CD4-positive, alpha-beta memory T cell (primary cell): ENCODE results near the gene KHNYN. TPM values are rescaled to one million over a fixed set of nuclear protein-coding genes. Genes with fewer than 3 reads are reported as not detected.

ENCODE experiments used
- CTCF ChIA-PET: fragments of 350-600 bp; sonication (Branson Sonifier 250); formaldehyde crosslinking; loops from one replicate; lab custom pipeline; 2021; ENCODE audit warnings: inconsistent platforms; ENCODE audit not compliant: partially characterized antibody; lab: Charles Lee
- POLR2A ChIA-PET: fragments of 350-600 bp; sonication (Branson Sonifier 250); formaldehyde crosslinking; loops from one replicate; lab custom pipeline; 2021; ENCODE audit not compliant: partially characterized antibody; lab: Charles Lee
- DNase-seq, 5 donors: peaks; one replicate each; pipeline versions ENCODE4 v3.0.0 to v3.0.0-alpha.2; 2020 to 2022; ENCODE audit warnings: mixed read lengths in 1 of 5
- H3K27ac ChIP-seq: one replicate; pipeline ENCODE4 v1.7.0; 2013; ENCODE audit warnings: low read depth, low read length
- H3K27me3 ChIP-seq: 2 replicates; pipeline ENCODE4 v1.7.0; 2013; ENCODE audit warnings: mild to moderate bottlenecking, low read length, moderate library complexity; ENCODE audit not compliant: insufficient read depth
- H3K36me3 ChIP-seq: 2 replicates; pipeline ENCODE4 v1.7.0; 2013; ENCODE audit warnings: mild to moderate bottlenecking, low read length, moderate library complexity; ENCODE audit not compliant: insufficient read depth
- H3K4me1 ChIP-seq: 2 replicates; pipeline ENCODE4 v1.7.0; 2013; ENCODE audit warnings: mild to moderate bottlenecking, low read length, moderate library complexity; ENCODE audit not compliant: insufficient read depth
- H3K4me3 ChIP-seq, 2 donors: one replicate each; pipeline ENCODE4 v1.7.0; 2013; ENCODE audit warnings: low read length in 2 of 2, mild to moderate bottlenecking in 1 of 2
- H3K9me3 ChIP-seq, 2 donors: one replicate each; pipeline ENCODE4 v1.7.0; 2013; ENCODE audit warnings: low read length in 2 of 2, control low read depth in 1 of 2; ENCODE audit not compliant: control insufficient read depth in 1 of 2
- H3K27ac Mint-ChIP-seq, 7 donors: one replicate each; pipeline ENCODE4 v1.8.0; 2020 to 2021; ENCODE audit warnings: mixed read lengths in 7 of 7, mild to moderate bottlenecking in 6 of 7, inconsistent platforms in 3 of 7, moderate library complexity in 3 of 7
- H3K27me3 Mint-ChIP-seq, 2 donors: one replicate each; pipeline ENCODE4 v1.8.0; 2020 to 2021; ENCODE audit warnings: mixed read lengths in 2 of 2
- H3K36me3 Mint-ChIP-seq, 2 donors: one replicate each; pipeline ENCODE4 v1.8.0; 2020 to 2021; ENCODE audit warnings: mixed read lengths in 2 of 2, inconsistent platforms in 1 of 2, mild to moderate bottlenecking in 1 of 2
- H3K4me1 Mint-ChIP-seq, 4 donors: one replicate each; pipeline ENCODE4 v1.8.0; 2020 to 2021; ENCODE audit warnings: mixed read lengths in 4 of 4, mild to moderate bottlenecking in 1 of 4
- H3K4me3 Mint-ChIP-seq, 8 donors: one replicate each; pipeline ENCODE4 v1.8.0; 2020 to 2021; ENCODE audit warnings: mixed read lengths in 8 of 8, mild to moderate bottlenecking in 7 of 8, moderate library complexity in 6 of 8, inconsistent platforms in 3 of 8
- H3K9me3 Mint-ChIP-seq, 8 donors: one replicate each; pipeline ENCODE4 v1.8.0; 2020 to 2021; ENCODE audit warnings: mixed read lengths in 8 of 8, mild to moderate bottlenecking in 5 of 8, inconsistent platforms in 3 of 8, moderate library complexity in 1 of 8
- intact Hi-C: fragments of 100-400 bp; cut with micrococcal nuclease; formaldehyde crosslinking; loops from one replicate; pipeline ENCODE4 v1.15.1; 2023
- polyA plus RNA-seq, 2 donors: library from polyadenylated mRNA; unstranded; fragments of 300-500 nt; fragmentation: Illumina TruSeq; gene quantifications; one replicate each; pipeline ENCODE4 v1.2.3, GENCODE V29; 2021
- total RNA-seq, 2 experiments: library from RNA; stranded (reverse); gene quantifications; one replicate each; pipeline ENCODE4 v1.2.3, GENCODE V29; 2021

Gene KHNYN
- total and polyA plus RNA-seq, 4 experiments from 2014 or later: 11.6 to 142 (median 78.9) TPM

GRCh38 chr14:24431569-24432258 lies 2.0 kb downstream of the KHNYN start:
- Mint-ChIP-seq H3K27me3 (no peaks in the 10 kb centered on the region), H3K4me1 (peaks cover 27 to 66% (median 45%) of the 10 kb centered on the region in 4 donors), H3K4me3 (peak overlapping the region; percentile 90 to 95 (median 92)), H3K27ac (peak overlapping the region; percentile 84 to 98 (median 96)), H3K36me3 (peaks cover 26 to 52% of the 10 kb centered on the region in 2 donors), H3K9me3 (peaks cover 0 to under 1% (median 0%) of the 10 kb centered on the region in 8 donors)
- Histone ChIP-seq H3K9me3 (no peaks in the 10 kb centered on the region), H3K4me3 (peak overlapping the region in 1 of 2 donors; percentile 87), H3K36me3 (peaks cover 33% of the 10 kb centered on the region), H3K4me1 (peaks cover 61% of the 10 kb centered on the region), H3K27me3 (no peaks in the 10 kb centered on the region), H3K27ac (peak overlapping the region; percentile 93)
- CTCF ChIA-PET: interaction anchor here (0.6 to 24.1 kb wide), 41 partner anchors 10 to 374 kb away, joined by 3 to 791 read pairs (median 5); partner anchors contain the start of genes ADCY4, CIDEB, DCAF11 and DHRS1
- POLR2A ChIA-PET: interaction anchor here (0.7 to 11.1 kb wide), 26 partner anchors 7 to 317 kb away, joined by 3 to 361 read pairs (median 8); partner anchors contain the start of genes ADCY4, CHMP4A, DCAF11 and DHRS1
- intact Hi-C loops: loop anchor here (1.0 to 5.0 kb wide), 7 partner anchors 66 to 864 kb away; partner anchors contain the start of genes AP1G2, LTB4R and LTB4R2
- peak; percentile 85 to 87 (median 85) for DNase-seq

DNA sequence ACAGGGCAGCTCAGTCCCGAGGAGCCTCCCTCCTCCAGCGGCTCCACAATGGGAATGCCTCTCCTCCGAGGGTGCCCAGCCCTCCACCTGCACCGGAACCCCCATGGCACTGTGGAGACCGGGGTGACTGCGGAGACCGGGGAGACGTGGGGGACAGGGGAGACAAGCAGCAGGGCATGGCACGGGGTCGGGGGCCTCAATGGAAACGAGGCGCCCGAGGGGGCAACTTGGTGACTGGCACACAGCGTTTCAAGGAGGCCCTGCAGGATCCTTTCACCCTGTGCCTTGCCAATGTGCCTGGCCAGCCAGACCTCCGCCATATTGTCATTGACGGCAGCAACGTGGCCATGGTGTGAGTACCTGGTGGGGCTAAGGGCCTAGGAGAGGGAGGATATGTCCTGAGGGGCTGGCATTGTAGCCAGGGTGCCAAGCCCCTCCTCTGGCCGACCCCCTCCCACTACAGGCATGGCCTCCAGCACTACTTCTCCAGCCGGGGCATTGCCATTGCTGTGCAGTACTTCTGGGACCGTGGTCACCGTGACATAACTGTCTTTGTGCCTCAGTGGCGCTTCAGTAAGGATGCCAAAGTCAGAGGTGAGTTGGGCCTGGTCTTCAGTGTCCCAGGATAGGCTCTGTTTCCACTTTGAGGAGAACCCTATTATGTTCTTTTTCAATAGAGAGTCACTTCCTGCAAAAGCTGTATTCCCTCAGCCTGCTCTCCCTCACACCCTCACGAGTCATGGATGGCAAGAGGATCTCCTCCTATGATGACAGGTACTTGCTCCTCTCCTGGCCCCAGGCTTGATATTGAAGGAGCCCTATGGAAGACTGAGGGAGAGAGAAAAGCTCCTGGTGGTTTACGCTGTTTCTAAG lies 2.7 kb downstream of the KHNYN start:
- intact Hi-C loops: loop anchor here (5.0 kb wide), 3 partner anchors 120 to 865 kb away; partner anchors contain the start of genes AP1G2, LTB4R and LTB4R2
- Mint-ChIP-seq H3K4me3 (peak overlapping the region in 3 of 8 donors; percentile 13 to 90 (median 16)), H3K27me3 (no peaks in the 10 kb centered on the region), H3K36me3 (peaks cover 30 to 57% of the 10 kb centered on the region in 2 donors), H3K27ac (peak overlapping the region in 5 of 7 donors; percentile 15 to 98 (median 36)), H3K4me1 (peaks cover 27 to 66% (median 45%) of the 10 kb centered on the region in 4 donors), H3K9me3 (no peaks in the 10 kb centered on the region)
- Histone ChIP-seq H3K4me3 (no peak overlapping the region), H3K27ac (peak overlapping the region; percentile 93), H3K36me3 (peaks cover 34% of the 10 kb centered on the region), H3K4me1 (peaks cover 62% of the 10 kb centered on the region), H3K9me3 (no peaks in the 10 kb centered on the region), H3K27me3 (no peaks in the 10 kb centered on the region)
- POLR2A ChIA-PET: interaction anchor here (1.0 to 11.1 kb wide), 17 partner anchors 7 to 318 kb away, joined by 3 to 361 read pairs (median 19); partner anchors contain the start of genes ADCY4, DCAF11, DHRS1 and GMPR2
- peak in 1 of 5 donors; percentile 39 for DNase-seq
- CTCF ChIA-PET: interaction anchor here (0.9 to 24.1 kb wide), 30 partner anchors 9 to 375 kb away, joined by 3 to 791 read pairs (median 8); partner anchors contain the start of genes ADCY4, CIDEB, DCAF11 and DHRS1

DNA sequence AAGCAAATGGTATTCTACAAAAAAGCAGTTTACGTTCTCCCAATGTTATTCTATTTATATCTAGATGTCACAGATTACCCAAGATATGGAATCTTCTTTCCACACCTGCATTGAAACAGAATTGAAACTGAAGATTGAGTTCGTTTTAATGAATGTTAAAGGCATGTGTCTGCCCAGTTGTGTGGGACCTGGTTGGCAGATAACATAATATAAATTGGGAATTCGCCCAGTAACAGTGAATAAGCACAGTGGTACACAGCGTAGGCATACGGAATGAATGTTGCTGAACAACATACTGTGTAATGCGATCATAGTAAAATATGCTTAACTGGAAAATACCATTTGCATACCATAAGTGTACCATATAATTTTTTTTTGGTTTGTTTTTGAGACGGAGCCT lies 4.3 kb downstream of the KHNYN start:
- ChIA-PET POLR2A (interaction anchor here (9.9 kb wide), 1 partner anchor 98 kb away, joined by 176 read pairs; the partner anchor contains the start of genes ADCY4 and RIPK3), CTCF (interaction anchor here (3.8 to 24.1 kb wide), 5 partner anchors 7 to 192 kb away, joined by 14 to 791 read pairs (median 33); partner anchors contain the start of genes ADCY4, CIDEB, LTB4R and LTB4R2)
- Histone ChIP-seq H3K4me1 (peaks cover 54% of the 10 kb centered on the region), H3K27me3 (no peaks in the 10 kb centered on the region), H3K9me3 (no peaks in the 10 kb centered on the region), H3K4me3 (no peak overlapping the region), H3K36me3 (peaks cover 49% of the 10 kb centered on the region), H3K27ac (no peak overlapping the region)
- no peak for DNase-seq
- Mint-ChIP-seq H3K4me3 (no peak overlapping the region), H3K27me3 (no peaks in the 10 kb centered on the region), H3K27ac (no peak overlapping the region), H3K36me3 (peaks cover 32 to 72% of the 10 kb centered on the region in 2 donors), H3K4me1 (peaks cover 29 to 76% (median 52%) of the 10 kb centered on the region in 4 donors), H3K9me3 (no peaks in the 10 kb centered on the region)
- intact Hi-C loops: loop anchor here (5.0 kb wide), 3 partner anchors 122 to 867 kb away; partner anchors contain the start of genes AP1G2, LTB4R and LTB4R2

GRCh38 chr14:24434676-24435075 lies 4.9 kb downstream of the KHNYN start:
- H3K4me3 ChIP-seq: no peak overlapping the region
- H3K9me3 ChIP-seq: no peaks in the 10 kb centered on the region
- H3K36me3 ChIP-seq: peaks cover 56% of the 10 kb centered on the region
- ChIA-PET CTCF (interaction anchor here (2.1 to 24.1 kb wide), 5 partner anchors 103 to 192 kb away, joined by 5 to 791 read pairs (median 30); partner anchors contain the start of genes ADCY4, CIDEB, LTB4R and LTB4R2), POLR2A (interaction anchor here (1.0 to 9.9 kb wide), 6 partner anchors 7 to 192 kb away, joined by 3 to 215 read pairs (median 20); partner anchors contain the start of genes ADCY4, CBLN3, KHNYN and LTB4R)
- peak overlapping the region in 2 of 7 donors; percentile 1 to 57 for H3K27ac Mint-ChIP-seq
- peak overlapping the region in 1 of 8 donors; percentile 47 for H3K4me3 Mint-ChIP-seq
- peaks cover 27 to 76% (median 50%) of the 10 kb centered on the region in 4 donors for H3K4me1 Mint-ChIP-seq
- no peak for DNase-seq
- no peaks in the 10 kb centered on the region for H3K27me3 ChIP-seq
- H3K36me3 Mint-ChIP-seq: peaks cover 36 to 77% of the 10 kb centered on the region in 2 donors
- intact Hi-C loops: loop anchor here (5.0 kb wide), 4 partner anchors 122 to 867 kb away; partner anchors contain the start of genes AP1G2, LTB4R and LTB4R2
- H3K27ac ChIP-seq: no peak overlapping the region
- no peaks in the 10 kb centered on the region for H3K27me3 Mint-ChIP-seq
- H3K4me1 ChIP-seq: peaks cover 48% of the 10 kb centered on the region
- no peaks in the 10 kb centered on the region for H3K9me3 Mint-ChIP-seq

DNA sequence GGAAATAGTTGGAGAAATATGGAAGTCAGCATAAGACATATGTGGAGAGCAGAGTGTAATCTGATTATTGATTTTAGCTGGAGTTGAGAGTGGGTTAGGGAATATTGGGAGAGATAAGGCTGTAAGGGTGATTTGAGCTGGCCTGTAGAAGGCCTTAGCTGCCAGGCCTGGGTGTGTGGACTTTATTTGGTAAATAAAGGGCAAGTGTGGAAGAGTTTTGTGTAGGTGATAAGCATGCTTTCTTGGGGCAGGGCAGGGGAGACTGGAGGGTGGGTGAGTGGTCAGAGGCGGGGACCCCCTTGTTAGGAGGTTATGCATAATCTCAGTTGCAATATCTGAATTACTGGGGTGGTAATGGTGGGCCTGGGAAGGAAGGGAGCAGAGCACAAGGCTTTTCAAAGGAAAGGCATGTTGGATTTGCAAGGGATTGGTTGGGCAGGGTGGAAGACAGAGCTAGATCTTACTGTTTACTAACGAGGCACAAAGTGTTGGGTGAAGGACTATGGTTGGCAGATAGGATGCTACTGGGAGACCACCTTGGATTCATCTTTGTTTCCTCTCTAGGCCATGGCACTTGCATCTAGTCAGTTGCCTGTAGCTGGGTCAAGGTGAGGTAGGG lies 5.5 kb downstream of the KHNYN start:
- Histone ChIP-seq H3K9me3 (no peaks in the 10 kb centered on the region), H3K27ac (no peak overlapping the region), H3K4me1 (peaks cover 48% of the 10 kb centered on the region), H3K4me3 (no peak overlapping the region), H3K36me3 (peaks cover 59% of the 10 kb centered on the region), H3K27me3 (no peaks in the 10 kb centered on the region)
- POLR2A ChIA-PET: interaction anchor here (1.0 to 9.9 kb wide), 6 partner anchors 7 to 193 kb away, joined by 3 to 215 read pairs (median 20); partner anchors contain the start of genes ADCY4, CBLN3, KHNYN and LTB4R
- peak overlapping the region in 1 of 8 donors; percentile 47 for H3K4me3 Mint-ChIP-seq
- no peaks in the 10 kb centered on the region for H3K9me3 Mint-ChIP-seq
- peaks cover 38 to 79% of the 10 kb centered on the region in 2 donors for H3K36me3 Mint-ChIP-seq
- peak overlapping the region in 6 of 7 donors; percentile 6 to 92 (median 61) for H3K27ac Mint-ChIP-seq
- intact Hi-C loops: loop anchor here (5.0 kb wide), 1 partner anchor 378 kb away; no protein-coding TSS in a partner anchor
- CTCF ChIA-PET: interaction anchor here (0.8 to 24.1 kb wide), 12 partner anchors 10 to 221 kb away, joined by 3 to 791 read pairs (median 10); partner anchors contain the start of genes ADCY4, CIDEB, LTB4R and LTB4R2
- H3K27me3 Mint-ChIP-seq: no peaks in the 10 kb centered on the region
- no peak for DNase-seq
- peaks cover 27 to 76% (median 50%) of the 10 kb centered on the region in 4 donors for H3K4me1 Mint-ChIP-seq
